NCI-H146 (cell line): ENCODE measurements around the gene FOXD1.

Experiments used
- DNase-seq: peaks from one replicate; lab custom pipeline; 2025; lab: John Stamatoyannopoulos, UW

FOXD1 gene

GRCh38 chr5:73438645-73439470, 9.7 kb downstream of the FOXD1 start:
- DNase-seq = no peak

- DNase-seq = peak; percentile 19
Measured at GRCh38 chr5:73437777-73438644, 10.6 kb downstream of the FOXD1 start.

- DNase-seq = peak; percentile 87
Measured at GRCh38 chr5:73437101-73437776, 11.3 kb downstream of the FOXD1 start.

- DNase-seq = no peak
Measured at GRCh38 chr5:73436535-73437100, 12.0 kb downstream of the FOXD1 start.

- DNase-seq = no peak
Measured at GRCh38 chr5:73435759-73436534, 12.6 kb downstream of the FOXD1 start.

- no peak for DNase-seq
Measured at GRCh38 chr5:73434907-73435306, 13.7 kb downstream of the FOXD1 start.

GRCh38 chr5:73434461-73434860, 14.1 kb downstream of the FOXD1 start:
- DNase-seq = no peak

GRCh38 chr5:73433982-73434342, 14.6 kb downstream of the FOXD1 start:
- DNase-seq = no peak

GRCh38 chr5:73433272-73433981, 15.2 kb downstream of the FOXD1 start:
- DNase-seq = no peak

- DNase-seq = no peak
Measured at GRCh38 chr5:73431204-73431851, 17.2 kb downstream of the FOXD1 start.

- DNase-seq = no peak
Measured at GRCh38 chr5:73426034-73426433, 22.5 kb downstream of the FOXD1 start.

GRCh38 chr5:73424556-73424977, 24.0 kb downstream of the FOXD1 start:
- no peak for DNase-seq

GRCh38 chr5:73422164-73422563, 26.4 kb downstream of the FOXD1 start:
- no peak for DNase-seq

- DNase-seq = no peak
Measured at GRCh38 chr5:73420666-73421065, 27.9 kb downstream of the FOXD1 start.

- no peak for DNase-seq
Measured at GRCh38 chr5:73419465-73420390, 28.8 kb downstream of the FOXD1 start.

GRCh38 chr5:73419117-73419464, 29.5 kb downstream of the FOXD1 start:
- DNase-seq = no peak

- DNase-seq = no peak
Measured at GRCh38 chr5:73418244-73418691, 30.3 kb downstream of the FOXD1 start.

- DNase-seq = peak; percentile 36
Measured at GRCh38 chr5:73417303-73418034, 31.1 kb downstream of the FOXD1 start.
